Keratinocyte (primary cell): ENCODE measurements around the gene ZFAND6.

Experiments
- EZH2 ChIP-seq: IDR thresholded peaks from one replicate; pipeline ENCODE4 v1.6.1; 2012; ENCODE audit warnings: inconsistent platforms, mild to moderate bottlenecking, low read length, moderate library complexity
- TF ChIP-seq, protein P1 (sequence below), 3 experiments: IDR thresholded peaks in 1 of 3; conservative IDR thresholded peaks in 1 of 3; optimal IDR thresholded peaks in 1 of 3; 2 replicates in 2 of 3; 3 replicates in 1 of 3; pipeline versions ENCODE3 to v1.5.1; 2011; ENCODE audit warnings: low read length in 3 of 3, mild to moderate bottlenecking in 3 of 3, moderate library complexity in 2 of 3, control low read depth in 1 of 3, inconsistent platforms in 1 of 3; ENCODE audit not compliant: insufficient read depth in 2 of 3; ENCODE audit errors: extremely low read depth in 1 of 3

DNA sequence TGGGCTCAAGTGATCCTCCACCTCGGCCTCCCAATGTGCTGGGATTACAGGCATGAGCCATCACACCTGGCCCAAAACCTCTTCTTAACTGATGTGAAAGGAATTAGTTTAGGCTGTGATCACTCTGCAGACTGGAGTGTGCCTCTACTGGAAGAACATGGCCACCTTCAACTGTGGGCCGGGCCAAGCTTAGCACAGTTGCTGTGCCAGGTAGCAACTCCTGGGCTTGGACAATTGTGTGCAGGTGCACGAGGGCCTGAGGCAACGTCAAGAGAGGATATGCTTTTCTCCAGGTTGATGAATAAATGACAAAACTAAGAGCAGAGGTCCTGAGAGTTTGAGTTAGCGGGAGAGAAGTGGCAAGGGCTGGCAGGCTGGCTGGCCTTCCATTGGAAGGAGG is 99.8 kb downstream of the ZFAND6 start:
- TF ChIP-seq EZH2, result no peak
- TF ChIP-seq, protein P1, sequence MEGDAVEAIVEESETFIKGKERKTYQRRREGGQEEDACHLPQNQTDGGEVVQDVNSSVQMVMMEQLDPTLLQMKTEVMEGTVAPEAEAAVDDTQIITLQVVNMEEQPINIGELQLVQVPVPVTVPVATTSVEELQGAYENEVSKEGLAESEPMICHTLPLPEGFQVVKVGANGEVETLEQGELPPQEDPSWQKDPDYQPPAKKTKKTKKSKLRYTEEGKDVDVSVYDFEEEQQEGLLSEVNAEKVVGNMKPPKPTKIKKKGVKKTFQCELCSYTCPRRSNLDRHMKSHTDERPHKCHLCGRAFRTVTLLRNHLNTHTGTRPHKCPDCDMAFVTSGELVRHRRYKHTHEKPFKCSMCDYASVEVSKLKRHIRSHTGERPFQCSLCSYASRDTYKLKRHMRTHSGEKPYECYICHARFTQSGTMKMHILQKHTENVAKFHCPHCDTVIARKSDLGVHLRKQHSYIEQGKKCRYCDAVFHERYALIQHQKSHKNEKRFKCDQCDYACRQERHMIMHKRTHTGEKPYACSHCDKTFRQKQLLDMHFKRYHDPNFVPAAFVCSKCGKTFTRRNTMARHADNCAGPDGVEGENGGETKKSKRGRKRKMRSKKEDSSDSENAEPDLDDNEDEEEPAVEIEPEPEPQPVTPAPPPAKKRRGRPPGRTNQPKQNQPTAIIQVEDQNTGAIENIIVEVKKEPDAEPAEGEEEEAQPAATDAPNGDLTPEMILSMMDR (optimal IDR thresholded peaks at IDR 0.05 in 1 of 3, IDR thresholded peaks at IDR 0.05 in 1 of 3, conservative IDR thresholded peaks at IDR 0.05 in 1 of 3; ENCODE audit: extremely low read depth in 1 of 3, insufficient read depth in 2 of 3, low read length in 3 of 3), result no peak
